Measurements from ENCODE around the gene RNF181. TPM values are rescaled to one million over a fixed set of nuclear protein-coding genes. Genes with fewer than 3 reads are reported as not detected.

RNF181 gene, protein sequence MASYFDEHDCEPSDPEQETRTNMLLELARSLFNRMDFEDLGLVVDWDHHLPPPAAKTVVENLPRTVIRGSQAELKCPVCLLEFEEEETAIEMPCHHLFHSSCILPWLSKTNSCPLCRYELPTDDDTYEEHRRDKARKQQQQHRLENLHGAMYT
- total RNA-seq: 267 and 283 TPM in 2 replicates

DNA sequence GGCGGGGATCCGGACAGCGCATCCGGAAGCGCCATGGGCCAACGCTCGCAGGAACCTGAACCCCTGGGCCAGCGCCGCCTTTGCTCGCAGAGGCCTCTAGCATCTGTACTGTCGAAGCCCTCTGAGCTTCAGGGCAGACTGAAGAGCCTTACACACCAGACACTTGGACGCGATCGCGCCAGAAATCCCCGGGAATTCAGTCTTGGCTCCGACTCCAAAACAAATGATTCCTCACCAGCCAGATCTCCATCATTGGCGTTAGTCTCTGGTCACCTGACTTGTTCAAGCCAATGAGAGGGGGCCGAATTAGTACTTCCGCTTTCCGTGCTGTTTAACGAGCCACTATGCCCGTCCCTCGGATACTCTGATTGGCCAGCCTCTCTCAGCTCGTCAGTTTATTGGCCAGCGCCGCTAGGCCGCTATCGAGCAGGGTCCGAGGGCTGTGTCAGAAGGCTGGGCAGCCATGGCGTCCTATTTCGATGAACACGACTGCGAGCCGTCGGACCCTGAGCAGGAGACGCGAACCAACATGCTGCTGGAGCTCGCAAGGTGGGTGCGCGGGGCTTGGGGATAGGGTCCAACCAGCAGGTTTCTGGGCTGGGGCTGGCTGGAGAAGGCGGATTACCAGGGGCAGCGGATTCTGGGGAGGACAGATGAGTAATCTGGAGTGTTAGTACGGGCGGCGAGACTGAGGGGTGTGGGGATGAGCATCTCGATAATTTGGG lies at the start of gene RNF181:
Gene RNF181 (plus strand): TSS at position 445 of the 725 bp plus-strand sequence. CDS start 19 bp downstream, at position 464.

DNA sequence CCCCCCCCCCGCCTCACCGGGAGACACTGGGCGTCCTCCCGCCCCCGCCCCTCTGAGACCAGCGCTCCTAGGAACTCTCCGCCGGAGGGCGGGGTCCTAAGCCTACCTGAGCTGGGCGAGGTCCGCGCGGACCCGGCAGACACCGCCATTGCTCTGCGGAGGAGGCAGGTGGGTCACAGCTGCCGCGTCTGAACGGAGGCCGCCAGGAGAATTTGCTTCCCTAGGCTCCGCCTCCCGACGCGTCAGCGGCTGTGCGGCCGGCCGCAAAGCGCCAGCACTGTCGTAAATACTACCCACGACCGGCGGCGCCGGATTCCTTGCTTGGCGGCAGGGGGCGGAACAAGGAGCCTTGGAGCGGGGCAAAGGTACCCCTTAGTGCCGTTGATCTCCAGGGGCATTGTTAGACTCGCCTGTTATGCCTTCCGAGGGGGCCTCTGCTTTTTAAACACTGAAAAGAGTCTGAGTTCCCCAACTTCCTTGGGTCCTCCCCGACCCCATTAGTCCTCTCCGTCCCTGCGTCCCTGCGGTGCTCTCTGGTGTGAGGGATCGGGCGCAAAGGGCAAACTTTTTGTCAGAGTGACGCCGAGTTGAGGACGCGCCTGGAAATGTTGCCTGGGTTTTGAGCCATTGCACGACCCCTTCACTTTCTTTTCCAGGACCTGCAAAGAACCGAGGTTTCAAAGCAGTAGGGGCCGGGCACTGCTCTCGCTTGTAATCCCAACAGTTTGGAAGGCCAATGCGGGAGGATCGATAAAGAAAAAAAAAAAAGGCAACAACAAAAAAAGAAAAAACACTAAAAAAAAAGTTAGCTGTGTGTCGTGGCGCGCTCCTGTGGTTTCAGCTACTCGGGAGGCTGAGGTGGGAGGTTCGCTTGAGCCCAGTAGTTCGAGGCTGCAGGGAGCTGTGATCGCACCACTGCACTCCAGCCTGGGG lies 34.0 kb upstream of the RNF181 start, which contains the start of gene GGCX:
Gene GGCX (minus strand): TSS at position 214 of the 933 bp plus-strand sequence. CDS start 65 bp downstream, at position 149.

DNA sequence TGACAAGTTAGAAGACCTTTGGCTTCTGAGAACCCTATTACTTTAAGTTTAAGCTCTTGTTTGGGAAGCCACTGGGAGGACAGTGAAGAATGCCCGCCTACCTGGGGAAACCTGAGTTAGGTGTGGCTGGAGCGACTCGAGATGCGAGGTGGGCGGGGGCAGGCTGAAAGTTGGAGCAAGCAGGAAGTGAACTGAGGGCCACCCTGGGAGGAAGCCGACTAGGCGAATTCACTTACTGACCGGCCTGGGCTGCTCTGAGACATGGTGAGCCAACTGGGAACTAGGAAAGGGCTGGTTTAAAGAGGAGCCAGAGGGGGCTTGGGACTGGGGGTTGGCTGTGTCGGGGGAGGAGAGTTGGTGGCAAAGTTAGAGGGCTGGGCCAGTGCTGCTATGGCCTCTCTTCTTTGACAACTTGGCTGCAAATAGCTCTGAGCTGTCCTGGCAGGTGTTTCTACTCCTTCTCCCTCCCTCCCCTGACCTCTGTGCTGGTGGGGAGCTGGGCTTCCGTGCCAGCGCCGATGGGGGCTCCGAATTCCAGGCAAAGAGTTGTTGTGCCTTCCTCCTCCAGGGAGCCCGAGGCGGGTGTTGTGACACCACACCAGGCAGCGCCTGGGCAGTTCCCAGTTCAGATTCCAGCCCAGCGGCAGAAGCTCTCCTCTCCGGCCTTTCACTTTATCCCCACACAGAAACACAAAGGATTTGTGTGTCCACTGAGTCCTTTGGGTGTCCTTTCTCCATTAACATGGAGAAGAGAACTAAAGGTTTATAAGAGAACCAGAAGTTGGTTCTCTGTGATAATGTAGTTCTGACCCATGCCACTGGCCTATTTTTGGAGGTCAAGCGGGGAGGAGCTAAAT lies 17.9 kb upstream of the RNF181 start, which contains the start of gene VAMP8:
Gene VAMP8 (plus strand): TSS at position 201 of the 857 bp plus-strand sequence. CDS start 61 bp downstream, at position 262.

GRCh38 chr2:85584354-85584856 lies 11.1 kb upstream of the RNF181 start, which contains the start of gene VAMP5:
Gene VAMP5, plus strand, starts transcription at chr2:85584431. Its CDS starts 60 bp downstream, at chr2:85584491.

DNA sequence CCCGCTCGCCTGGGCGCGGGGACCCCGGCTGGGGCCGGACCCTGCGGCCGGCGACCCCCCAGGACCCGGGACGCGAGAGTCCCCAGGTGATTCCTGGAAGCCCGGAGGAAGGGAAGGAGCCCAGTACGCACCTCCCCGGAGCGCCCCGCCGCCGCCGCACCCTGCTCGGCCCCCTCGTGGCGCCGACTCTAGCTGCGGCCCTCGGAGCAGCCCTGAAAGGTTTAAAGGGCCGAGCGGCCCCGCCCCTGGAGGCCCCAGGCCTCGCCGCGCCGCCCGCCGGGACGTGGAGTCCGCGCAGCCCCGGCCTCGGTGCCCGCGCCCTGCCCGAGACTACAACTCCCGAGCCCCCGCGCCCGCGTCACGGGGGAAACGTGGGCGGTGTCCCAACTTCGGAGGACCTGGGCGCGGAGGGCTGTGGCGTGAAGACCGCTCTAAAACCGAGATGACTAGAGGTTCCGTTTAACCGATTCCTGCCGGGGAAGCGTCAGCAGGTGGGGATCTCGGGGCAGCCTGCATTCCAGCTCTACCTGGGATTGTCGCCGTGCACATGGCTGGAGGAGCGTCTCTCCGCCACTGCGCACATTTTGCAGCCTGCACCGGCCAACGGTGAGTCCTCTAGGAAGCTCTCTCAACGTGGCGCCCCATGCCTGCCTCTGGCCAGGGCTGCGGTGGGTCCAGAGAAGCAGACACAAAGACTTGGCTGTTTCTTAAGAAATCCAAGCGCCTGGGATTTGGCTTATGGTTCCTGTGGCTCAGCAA lies 7.1 kb downstream of the RNF181 start, which contains the start of gene TMEM150A:
Gene TMEM150A (minus strand): TSS at position 223 of the 759 bp plus-strand sequence. CDS start 750 bp downstream, outside the sequence.

DNA sequence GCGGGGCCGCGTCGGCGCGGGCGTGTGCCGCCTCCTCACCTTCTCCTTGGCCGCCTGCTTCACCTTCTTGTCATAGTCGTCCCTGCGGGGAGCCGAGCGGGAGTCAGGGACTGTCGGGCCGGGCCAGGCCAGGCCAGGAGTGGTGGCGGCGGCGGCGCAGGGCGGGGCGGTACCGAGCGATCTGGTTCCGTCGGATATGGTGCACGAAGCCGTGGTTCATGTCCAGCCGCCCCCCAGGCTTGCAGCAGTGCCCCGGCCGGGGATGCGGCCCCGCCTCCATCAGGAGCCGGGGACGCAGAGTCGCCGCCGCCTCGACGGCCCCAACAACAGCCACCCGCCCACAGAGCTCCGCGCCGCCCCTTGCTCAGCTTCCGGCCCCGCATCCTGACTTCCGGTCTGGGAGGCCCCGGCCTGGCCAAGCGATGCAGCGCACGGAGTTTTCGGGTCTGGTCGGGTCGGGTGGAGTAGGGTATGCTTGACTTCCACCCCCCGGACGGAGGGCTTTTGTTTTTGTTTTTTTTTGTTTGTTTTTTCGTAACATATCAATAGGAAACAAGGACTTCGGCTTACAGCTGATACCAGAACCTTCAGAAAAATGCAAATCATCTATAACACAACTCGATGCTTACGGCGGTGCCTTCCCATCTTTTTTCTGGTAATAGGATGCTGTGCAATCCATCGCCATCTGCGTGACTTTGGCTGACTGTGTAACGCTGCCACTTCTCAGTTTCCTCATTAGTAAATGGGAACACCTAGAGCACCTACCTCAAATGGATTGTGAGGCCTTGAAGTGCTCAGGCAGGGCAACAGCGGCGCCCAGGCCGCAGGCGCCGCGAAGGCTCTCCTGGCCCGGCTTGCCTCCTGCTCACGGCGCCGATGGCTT lies 16.4 kb downstream of the RNF181 start, which contains the start of gene C2orf68:
Gene C2orf68 (minus strand): TSS at position 362 of the 883 bp plus-strand sequence. CDS start 82 bp downstream, at position 280.

Other genes starting within 250 kb of the RNF181 start
- gene RETSAT, start 241.2 kb upstream of the RNF181 start, total RNA-seq: 60.1 and 71.5 TPM in 2 replicates
- 14.2 and 18.3 TPM in 2 replicates for gene ELMOD3, start 241.0 kb upstream of the RNF181 start, total RNA-seq
- gene CAPG, start 185.4 kb upstream of the RNF181 start, total RNA-seq: 353 and 490 TPM in 2 replicates
- gene SH2D6, start 177.0 kb upstream of the RNF181 start, total RNA-seq: 0.17 and 0.63 TPM in 2 replicates
- gene MAT2A, start 56.6 kb upstream of the RNF181 start, total RNA-seq: 108 and 150 TPM in 2 replicates
- 31.4 and 40.8 TPM in 2 replicates for gene GGCX, start 34.3 kb upstream of the RNF181 start, total RNA-seq
- 2.5 and 4.4 TPM in 2 replicates for gene VAMP8, start 18.2 kb upstream of the RNF181 start, total RNA-seq
- gene VAMP5, start 11.3 kb upstream of the RNF181 start, total RNA-seq: 32.5 and 62.6 TPM in 2 replicates
- gene TMEM150A, start 7.0 kb downstream of the RNF181 start, total RNA-seq: 7.7 and 11.7 TPM in 2 replicates
- 11.2 and 13.2 TPM in 2 replicates for gene C2orf68, start 16.3 kb downstream of the RNF181 start, total RNA-seq
- 27.6 and 31.5 TPM in 2 replicates for gene USP39, start 20.4 kb downstream of the RNF181 start, total RNA-seq
- 0.17 TPM in 1 of 2 replicates, not detected in the other for gene SFTPB, start 72.5 kb downstream of the RNF181 start, total RNA-seq
- not detected in 2 replicates for gene GNLY, start 98.6 kb downstream of the RNF181 start, total RNA-seq
- 24.6 and 29.5 TPM in 2 replicates for gene ATOH8, start 158.2 kb downstream of the RNF181 start, total RNA-seq

Data from bronchial smooth muscle cell (primary cell).